ENCODE measurements around the gene DHX35. TPM values are rescaled to one million over a fixed set of nuclear protein-coding genes. Genes with fewer than 3 reads are reported as not detected.
A peak's percentile ranks its signal among the peaks of the same experiment; 100 is the strongest.

DHX35 gene, protein sequence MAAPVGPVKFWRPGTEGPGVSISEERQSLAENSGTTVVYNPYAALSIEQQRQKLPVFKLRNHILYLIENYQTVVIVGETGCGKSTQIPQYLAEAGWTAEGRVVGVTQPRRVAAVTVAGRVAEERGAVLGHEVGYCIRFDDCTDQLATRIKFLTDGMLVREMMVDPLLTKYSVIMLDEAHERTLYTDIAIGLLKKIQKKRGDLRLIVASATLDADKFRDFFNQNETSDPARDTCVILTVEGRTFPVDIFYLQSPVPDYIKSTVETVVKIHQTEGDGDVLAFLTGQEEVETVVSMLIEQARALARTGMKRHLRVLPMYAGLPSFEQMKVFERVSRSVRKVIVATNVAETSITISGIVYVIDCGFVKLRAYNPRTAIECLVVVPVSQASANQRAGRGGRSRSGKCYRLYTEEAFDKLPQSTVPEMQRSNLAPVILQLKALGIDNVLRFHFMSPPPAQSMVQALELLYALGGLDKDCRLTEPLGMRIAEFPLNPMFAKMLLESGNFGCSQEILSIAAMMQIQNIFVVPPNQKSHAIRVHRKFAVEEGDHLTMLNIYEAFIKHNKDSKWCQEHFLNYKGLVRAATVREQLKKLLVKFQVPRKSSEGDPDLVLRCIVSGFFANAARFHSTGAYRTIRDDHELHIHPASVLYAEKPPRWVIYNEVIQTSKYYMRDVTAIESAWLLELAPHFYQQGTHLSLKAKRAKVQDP
- total RNA-seq = 15.4 TPM
- long read RNA-seq, transcript DHX35-201 (22 exons, 3,325 nt) = major isoform, 9 of 26 reads
- long read RNA-seq, partial matches to known transcripts = 2 of 26 reads
- long read RNA-seq, other reads (novel, unspliced or antisense) = 15 of 26 reads

- intact Hi-C loops (cut with micrococcal nuclease) = no loop called here
- DNase-seq (peak; percentile 100), ATAC-seq (peak; percentile 100)
Observed at GRCh38 chr20:38962044-38962927, at the start of gene DHX35. TSS of gene DHX35 (plus strand) at chr20:38962344. CDS start at chr20:38962368, 24 bp downstream.

DNA sequence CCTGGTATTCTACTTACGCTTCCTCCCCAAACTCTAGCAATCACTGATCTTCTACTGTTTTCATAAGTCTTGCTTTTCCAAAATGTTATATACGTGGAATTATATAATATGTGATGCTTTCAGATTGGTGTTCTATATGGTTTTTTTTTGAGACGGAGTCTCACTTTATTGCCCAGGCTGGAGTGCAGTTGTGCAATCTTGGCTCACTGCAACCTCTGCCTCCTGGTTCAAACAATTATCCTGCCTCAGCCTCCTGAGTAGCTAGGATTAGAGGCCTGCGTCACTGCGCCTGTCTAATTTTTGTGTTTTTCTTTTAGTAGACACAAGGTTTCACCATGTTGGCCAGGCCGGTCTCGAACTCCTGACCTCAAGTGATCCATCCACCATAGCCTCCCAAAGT, 46.8 kb upstream of the DHX35 start:
- intact Hi-C loops (cut with micrococcal nuclease) = no loop called here
- no peak for ATAC-seq
- DNase-seq = no peak

- no peak for DNase-seq
- intact Hi-C loops (cut with micrococcal nuclease) = no loop called here
- no peak for ATAC-seq
Observed at GRCh38 chr20:38917657-38918056, 44.5 kb upstream of the DHX35 start.

DNA sequence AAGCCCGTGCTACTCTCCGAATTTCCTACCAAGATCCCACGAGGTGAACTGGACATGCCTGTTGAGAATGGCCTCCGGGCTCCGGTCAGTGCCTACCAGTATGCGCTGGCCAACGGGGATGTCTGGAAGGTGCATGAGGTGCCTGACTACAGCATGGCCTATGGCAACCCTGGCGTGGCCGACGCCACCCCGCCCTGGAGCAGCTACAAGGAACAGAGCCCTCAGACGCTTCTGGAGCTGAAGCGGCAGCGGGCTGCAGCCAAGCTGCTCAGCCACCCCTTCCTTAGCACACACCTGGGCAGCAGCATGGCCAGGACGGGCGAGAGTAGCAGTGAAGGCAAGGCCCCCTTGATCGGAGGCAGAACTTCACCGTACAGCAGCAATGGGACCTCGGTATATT, 44.0 kb upstream of the DHX35 start:
- intact Hi-C loops (cut with micrococcal nuclease) = no loop called here
- ATAC-seq (no peak), DNase-seq (no peak)

DNA sequence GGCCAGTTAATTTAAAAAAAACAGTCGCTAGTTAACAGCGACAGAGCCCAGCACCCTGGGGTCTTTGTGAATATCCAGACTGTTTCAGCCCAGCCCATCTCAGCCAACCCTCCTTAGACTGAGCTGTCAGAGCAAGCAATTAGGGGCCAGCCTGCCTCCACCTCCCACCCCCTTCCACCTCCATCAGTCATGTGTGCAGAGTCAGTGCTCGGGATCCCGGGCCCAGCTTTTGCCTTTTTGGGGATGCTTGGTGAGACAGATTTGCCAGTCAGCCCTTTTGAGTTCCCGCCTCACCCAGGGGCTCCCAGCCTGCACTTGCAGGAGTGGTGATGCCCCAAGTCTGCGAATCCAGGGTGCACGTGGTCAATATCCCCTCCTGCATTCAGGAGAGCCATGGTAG, 42.5 kb upstream of the DHX35 start:
- ATAC-seq (no peak), DNase-seq (no peak)
- intact Hi-C loops (cut with micrococcal nuclease) = no loop called here

DNA sequence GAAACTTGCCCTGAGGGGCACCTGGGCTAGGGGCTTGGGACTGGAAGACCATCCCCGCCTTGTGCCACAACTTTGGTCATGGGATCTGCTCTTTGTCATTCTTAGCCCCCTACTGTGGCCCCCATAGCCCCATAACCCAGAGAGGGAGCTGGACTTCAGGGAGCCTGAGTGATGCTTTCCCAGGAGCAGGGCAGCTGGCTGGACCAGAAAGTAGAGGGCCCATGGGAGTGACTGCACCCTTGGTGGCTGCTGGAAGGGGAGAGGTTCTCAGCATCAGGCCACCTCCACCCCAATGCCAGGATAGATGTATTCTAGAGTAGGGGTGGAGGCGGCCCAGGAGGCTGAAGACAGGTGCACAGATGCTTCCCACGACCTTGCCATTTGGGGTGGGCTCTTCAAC, 41.7 kb upstream of the DHX35 start:
- intact Hi-C loops (cut with micrococcal nuclease) = no loop called here
- DNase-seq = no peak
- ATAC-seq = no peak

DNA sequence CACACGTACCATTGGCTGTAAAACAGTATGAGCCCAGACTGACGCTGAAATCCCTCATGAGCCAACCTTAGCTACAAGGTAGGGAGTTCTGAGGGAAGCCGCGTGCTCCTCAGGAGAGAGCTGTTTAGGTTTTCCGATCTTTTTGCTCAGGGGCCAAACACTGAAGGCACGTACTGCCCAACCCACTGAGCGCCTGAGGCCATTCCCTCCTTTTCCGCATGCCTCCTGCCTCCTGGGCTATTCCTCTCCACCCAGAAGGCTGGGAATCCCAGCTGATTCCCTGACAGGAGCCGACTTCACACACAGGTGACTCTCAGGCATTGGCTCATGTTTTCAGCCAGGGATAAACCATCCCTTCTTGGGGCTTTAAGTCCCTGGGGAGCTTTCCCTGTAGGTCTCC, 41.3 kb upstream of the DHX35 start:
- no peak for DNase-seq
- intact Hi-C loops (cut with micrococcal nuclease) = no loop called here
- ATAC-seq = no peak

- intact Hi-C loops (cut with micrococcal nuclease) = no loop called here
- no peak for DNase-seq
- no peak for ATAC-seq
Observed at GRCh38 chr20:38924718-38925117, 37.4 kb upstream of the DHX35 start.

DNA sequence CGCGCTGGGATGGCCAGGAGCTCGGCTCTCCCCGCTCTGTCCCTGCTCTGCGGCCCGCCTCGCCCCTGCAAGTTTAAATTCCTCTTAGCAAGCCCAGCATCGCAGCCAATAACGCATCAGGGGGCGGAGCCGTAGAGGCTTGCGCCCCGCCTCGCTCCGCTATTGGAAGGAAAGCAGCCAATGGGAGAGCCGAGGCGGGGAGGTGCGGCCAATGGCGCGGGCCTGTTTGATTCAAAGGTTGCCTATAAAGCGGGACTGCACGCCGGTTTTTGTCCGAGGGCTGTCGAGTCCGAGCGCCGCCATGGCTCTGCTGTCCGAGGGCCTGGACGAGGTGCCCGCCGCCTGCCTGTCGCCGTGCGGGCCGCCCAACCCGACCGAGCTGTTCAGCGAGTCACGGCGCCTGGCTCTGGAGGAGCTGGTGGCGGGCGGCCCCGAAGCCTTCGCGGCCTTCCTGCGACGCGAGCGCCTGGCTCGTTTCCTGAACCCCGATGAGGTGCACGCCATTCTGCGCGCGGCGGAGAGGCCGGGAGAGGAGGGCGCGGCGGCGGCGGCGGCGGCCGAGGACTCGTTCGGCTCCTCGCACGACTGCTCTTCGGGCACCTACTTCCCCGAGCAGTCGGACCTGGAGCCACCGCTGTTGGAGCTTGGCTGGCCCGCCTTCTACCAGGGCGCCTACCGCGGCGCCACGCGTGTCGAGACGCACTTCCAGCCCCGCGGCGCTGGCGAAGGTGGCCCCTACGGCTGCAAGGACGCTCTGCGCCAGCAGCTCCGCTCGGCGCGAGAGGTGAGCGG, 35.8 kb upstream of the DHX35 start, which contains the start of gene FAM83D:
TSS of gene FAM83D (plus strand) at position 276 of the 792 bp plus-strand sequence. CDS start at position 302, 26 bp downstream.
- intact Hi-C loops (cut with micrococcal nuclease) = no loop called here

GRCh38 chr20:38926934-38927616, 35.1 kb upstream of the DHX35 start:
- ATAC-seq = no peak
- DNase-seq = peak; percentile 35
- intact Hi-C loops (cut with micrococcal nuclease) = no loop called here

More for the DNA sequence above, 35.8 kb upstream of the DHX35 start, which contains the start of gene FAM83D:
- ATAC-seq (peak; percentile 98), DNase-seq (peak; percentile 95)

DNA sequence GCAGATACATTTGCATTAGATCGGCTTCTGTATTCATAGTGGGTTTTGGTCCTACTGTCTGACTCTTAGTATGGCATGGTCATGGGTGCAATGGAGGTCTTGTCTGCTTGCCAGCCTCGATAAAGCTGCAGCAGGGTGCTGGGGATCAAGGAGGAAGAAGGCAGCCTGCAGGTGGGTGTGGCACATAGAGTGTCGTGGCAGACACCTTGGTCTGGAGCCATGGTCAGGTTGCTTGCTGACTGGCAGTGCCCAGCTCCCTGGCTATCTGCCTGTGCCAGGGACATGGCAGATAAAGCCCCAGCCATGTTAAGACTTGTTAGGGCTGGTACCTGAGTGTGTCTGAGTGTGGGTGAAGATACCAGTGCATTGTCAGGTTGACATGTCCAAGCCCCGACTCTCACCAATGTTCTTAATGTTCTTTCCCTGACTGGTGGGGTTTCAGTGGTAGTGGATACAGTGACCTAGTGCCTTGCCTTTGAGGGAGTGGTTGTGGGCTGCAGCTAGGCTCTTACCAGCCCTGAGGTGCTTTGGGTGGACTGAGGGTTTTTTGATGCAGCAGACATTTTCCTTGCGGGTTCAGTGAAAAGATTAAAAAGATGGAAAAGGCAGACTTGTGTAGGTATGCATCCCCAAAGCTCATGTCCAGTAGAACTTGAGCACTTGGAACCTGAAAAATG, 34.1 kb upstream of the DHX35 start:
- ATAC-seq (peak; percentile 6), DNase-seq (no peak)

GRCh38 chr20:38930242-38930569, 31.9 kb upstream of the DHX35 start:
- ATAC-seq (no peak), DNase-seq (no peak)
- intact Hi-C loops (cut with micrococcal nuclease) = no loop called here

More for the DNA sequence above, 34.1 kb upstream of the DHX35 start:
- intact Hi-C loops (cut with micrococcal nuclease) = no loop called here

DNA sequence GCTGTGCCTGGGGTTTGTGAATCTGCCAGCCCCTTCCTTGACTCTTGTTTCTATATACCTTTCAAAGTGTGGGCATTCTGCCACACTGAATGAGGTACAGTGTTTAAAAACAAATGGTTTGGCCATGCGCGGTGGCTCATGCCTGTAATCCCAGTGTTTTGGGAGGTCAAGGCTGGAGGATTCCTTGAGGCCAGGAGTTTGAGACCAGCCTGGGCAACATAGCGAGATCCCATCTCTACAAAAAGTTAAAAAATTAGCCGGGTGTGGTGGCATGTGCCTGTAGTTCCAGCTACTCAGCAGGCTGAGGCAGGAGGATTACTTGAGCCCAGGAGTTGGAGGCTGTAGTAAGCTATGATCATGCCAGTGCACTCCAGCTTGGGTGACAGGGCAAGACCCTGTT, 30.2 kb upstream of the DHX35 start:
- intact Hi-C loops (cut with micrococcal nuclease) = no loop called here
- DNase-seq (no peak), ATAC-seq (no peak)

GRCh38 chr20:38932457-38933120, 29.6 kb upstream of the DHX35 start:
- intact Hi-C loops (cut with micrococcal nuclease) = no loop called here
- no peak for ATAC-seq
- no peak for DNase-seq

DNA sequence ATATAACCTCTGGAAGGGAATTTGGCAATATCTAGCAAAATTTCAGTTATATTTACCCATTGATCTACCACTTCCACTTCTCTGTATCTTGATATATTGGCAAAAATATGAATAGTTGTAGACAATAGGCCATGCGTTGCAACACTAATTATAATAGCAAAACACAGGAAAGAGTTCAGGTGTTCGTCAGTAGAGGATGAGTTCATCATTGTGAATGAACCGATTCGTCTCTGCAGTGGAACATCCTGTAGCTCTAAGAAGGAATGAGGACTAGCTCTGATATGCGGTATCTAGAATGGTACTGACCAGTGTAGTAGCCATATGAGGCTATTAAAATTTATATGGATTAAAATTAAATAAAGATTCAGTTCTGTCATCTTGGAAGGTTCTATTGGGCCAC, 27.6 kb upstream of the DHX35 start:
- ATAC-seq (no peak), DNase-seq (no peak)
- intact Hi-C loops (cut with micrococcal nuclease) = no loop called here

- intact Hi-C loops (cut with micrococcal nuclease) = no loop called here
- DNase-seq = no peak
- no peak for ATAC-seq
Observed at GRCh38 chr20:38935285-38935684, 26.9 kb upstream of the DHX35 start.

DNA sequence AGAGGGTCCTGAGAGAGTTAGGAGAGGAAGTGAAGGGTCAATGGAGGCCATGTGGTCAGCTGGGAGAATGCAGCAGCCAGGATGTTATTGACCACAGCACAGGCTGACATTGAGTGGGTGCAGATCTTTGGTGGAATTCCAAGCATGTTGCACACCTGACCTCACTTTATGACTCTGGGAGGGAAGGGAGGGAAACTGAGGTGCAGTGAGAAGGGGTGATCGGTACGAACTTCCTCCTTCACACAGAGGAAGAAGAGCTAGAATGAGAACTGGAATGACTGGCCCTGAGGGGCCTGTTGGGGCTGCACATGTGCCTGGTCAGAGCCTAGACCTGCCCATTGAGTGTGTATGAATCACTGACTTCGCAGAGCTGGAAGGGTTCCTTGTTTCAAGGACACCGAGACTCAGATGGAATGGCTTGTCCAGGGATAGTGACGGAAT, 26.2 kb upstream of the DHX35 start:
- DNase-seq (no peak), ATAC-seq (no peak)
- intact Hi-C loops (cut with micrococcal nuclease) = no loop called here

All from left ventricle myocardium superior (tissue), 1 donor.